HFF-Myc (cell line): ENCODE measurements around the gene TBC1D17.

Experiments used
- DNase-seq: peaks from one replicate; pipeline ENCODE4 v3.0.0-alpha.2; 2011; ENCODE audit warnings: low read depth; ENCODE audit errors: extremely low read depth
- H3K4me3 ChIP-seq: replicated peaks from 2 replicates; pipeline ENCODE4 v1.5.1; 2011; ENCODE audit warnings: low read depth, mild to moderate bottlenecking, control low read depth, low read length
- CTCF ChIP-seq: IDR thresholded peaks from 2 replicates; pipeline ENCODE4 v1.5.1; 2012; ENCODE audit warnings: mild to moderate bottlenecking, low read depth, low read length, control low read depth; ENCODE audit errors: missing control alignments

The TBC1D17 gene

DNA sequence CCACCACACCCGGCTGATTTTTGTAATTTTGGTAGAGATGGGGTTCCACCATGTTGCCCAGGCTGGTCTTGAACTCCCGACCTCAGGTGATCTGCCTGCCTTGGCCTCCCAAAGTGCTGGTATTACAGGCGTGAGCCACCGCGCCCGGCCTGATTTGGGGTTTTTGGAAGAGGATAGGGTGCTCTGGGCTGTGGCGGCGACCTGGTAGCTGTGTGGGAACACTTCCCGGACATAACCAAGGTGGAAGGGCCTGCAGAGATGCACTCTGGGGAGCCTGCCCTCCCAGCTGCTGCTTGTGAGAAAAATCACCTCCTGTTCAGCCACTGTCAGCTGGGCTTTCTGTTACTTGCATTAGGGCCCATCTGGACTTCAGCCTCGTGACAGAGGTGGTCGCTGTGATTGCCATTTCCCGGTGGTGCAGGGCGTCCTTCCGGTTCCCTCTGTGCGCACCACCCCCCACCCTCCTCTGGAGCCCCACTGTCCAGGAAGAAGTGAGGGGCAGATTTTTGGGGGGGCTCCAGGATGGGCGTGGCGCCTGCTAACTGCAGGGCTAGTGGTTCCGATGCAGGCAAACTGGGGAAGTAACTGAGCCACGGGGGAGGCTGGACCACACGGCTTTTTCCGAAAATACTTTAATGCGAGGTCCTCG is 11.7 kb downstream of the TBC1D17 start:
- H3K4me3 ChIP-seq: no peak overlapping the region
- TF ChIP-seq CTCF: no peak
- no peak for DNase-seq

- DNase-seq: no peak
- H3K4me3 ChIP-seq: no peak overlapping the region
Measured at GRCh38 chr19:49889687-49890348, 12.3 kb downstream of the TBC1D17 start.

GRCh38 chr19:49890349-49891311 is 13.1 kb downstream of the TBC1D17 start:
- no peak for DNase-seq
- H3K4me3 ChIP-seq: no peak overlapping the region
- TF ChIP-seq CTCF: no peak

More at GRCh38 chr19:49889687-49890348, 12.3 kb downstream of the TBC1D17 start:
- peak; percentile 66 for TF ChIP-seq CTCF

DNA sequence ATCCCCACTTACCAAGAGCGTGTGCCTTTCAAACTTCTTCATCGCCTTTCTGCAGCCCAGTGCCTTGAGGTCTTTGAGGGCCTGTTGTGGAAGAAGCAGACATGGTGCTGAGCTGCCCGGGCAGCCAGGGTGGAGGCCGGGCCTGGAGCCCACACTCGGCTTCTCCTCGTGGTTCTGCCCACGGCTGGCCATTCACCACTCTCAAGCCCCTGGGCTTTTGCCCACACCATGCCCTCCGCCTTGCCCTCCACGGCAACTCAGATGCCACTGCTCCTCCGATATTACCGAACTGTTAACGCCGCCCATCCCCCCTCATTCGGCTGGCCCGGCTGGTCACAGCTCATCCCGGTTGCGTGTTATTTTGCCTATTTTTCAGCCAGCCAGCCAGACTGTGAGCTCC is 13.9 kb downstream of the TBC1D17 start:
- TF ChIP-seq CTCF: no peak
- H3K4me3 ChIP-seq: no peak overlapping the region
- DNase-seq: no peak

GRCh38 chr19:49892716-49893115 is 15.2 kb downstream of the TBC1D17 start:
- no peak overlapping the region for H3K4me3 ChIP-seq
- DNase-seq: no peak
- TF ChIP-seq CTCF: no peak

DNA sequence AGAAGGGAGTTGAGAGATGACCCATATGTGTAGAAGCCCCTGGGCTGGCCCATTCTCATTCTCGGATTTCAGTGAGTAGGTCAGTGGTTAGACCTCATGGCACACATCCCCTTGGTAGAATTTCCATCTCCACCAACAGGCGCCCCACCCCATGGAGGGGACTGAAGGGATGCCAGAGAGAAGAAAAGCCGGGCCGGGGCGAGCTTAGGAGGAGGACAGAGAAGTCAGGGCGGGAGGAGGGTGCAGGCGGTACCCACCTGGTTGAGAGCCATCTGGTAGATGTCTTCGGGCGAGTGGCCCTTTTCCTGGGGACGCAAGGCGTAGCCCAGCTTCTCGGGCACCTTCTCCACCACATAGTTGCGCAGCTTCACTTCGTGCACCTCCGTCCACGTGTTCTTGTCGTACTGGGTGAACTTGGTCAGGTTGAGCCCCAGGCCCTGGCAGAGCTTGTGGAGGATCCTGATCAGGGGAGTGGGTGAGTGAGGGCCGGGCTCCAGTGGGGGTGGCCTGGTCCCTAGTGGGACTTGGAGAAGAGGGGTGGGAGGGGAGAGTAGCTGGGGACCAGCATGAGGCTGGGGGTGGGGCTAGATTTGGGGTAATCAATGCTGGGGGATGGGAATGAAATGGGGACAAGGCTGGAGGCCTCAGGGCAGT is 16.6 kb downstream of the TBC1D17 start:
- TF ChIP-seq CTCF: no peak
- DNase-seq: no peak
- no peak overlapping the region for H3K4me3 ChIP-seq
